MM.1S (cell line): ENCODE results near the gene SRRM3.

Experiments
- DNase-seq: peaks from one replicate; pipeline ENCODE4 v3.0.0-alpha.2; 2015
- H2AFZ ChIP-seq: fragments of 300-600 bp; sonication (generic); 2 replicates; pipeline ENCODE4 v1.6.0; 2016; ENCODE audit warnings: antibody characterized with exemption, low read length
- H3F3A ChIP-seq: fragments of 300-600 bp; sonication (generic); 2 replicates; pipeline ENCODE4 v1.6.1; 2016; ENCODE audit warnings: mild to moderate bottlenecking, antibody characterized with exemption, low read length, moderate library complexity, mixed read lengths; ENCODE audit not compliant: insufficient read depth
- H3K27ac ChIP-seq: fragments of 300-600 bp; sonication (generic); 2 replicates; pipeline ENCODE4 v1.5.1; 2016; ENCODE audit warnings: mild to moderate bottlenecking, low read length
- H3K27me3 ChIP-seq: fragments of 300-600 bp; sonication (generic); replicated peaks from 2 replicates; pipeline ENCODE4 v1.6.0; 2016; ENCODE audit warnings: low read length; ENCODE audit not compliant: insufficient read depth
- H3K36me3 ChIP-seq: fragments of 300-600 bp; sonication (generic); replicated peaks from 2 replicates; pipeline ENCODE4 v1.6.1; 2016; ENCODE audit warnings: mild to moderate bottlenecking, low read length, mixed read lengths; ENCODE audit not compliant: insufficient read depth
- H3K4me1 ChIP-seq: fragments of 300-600 bp; sonication (generic); 2 replicates; pipeline ENCODE4 v1.6.1; 2016; ENCODE audit warnings: low read length, mixed read lengths
- H3K4me2 ChIP-seq: fragments of 300-600 bp; sonication (generic); 2 replicates; pipeline ENCODE4 v1.6.0; 2016; ENCODE audit warnings: low read depth, low read length
- H3K4me3 ChIP-seq: fragments of 300-600 bp; sonication (generic); 2 replicates; pipeline ENCODE4 v1.5.1; 2016; ENCODE audit warnings: low read length, mixed read lengths
- H3K79me2 ChIP-seq: fragments of 300-600 bp; sonication (generic); 2 replicates; pipeline ENCODE4 v1.6.1; 2016; ENCODE audit warnings: mixed run types, low read length, mixed read lengths
- H3K9ac ChIP-seq: fragments of 300-600 bp; sonication (generic); 2 replicates; pipeline ENCODE4 v1.6.1; 2016; ENCODE audit warnings: low read length, mixed read lengths
- H3K9me2 ChIP-seq: fragments of 300-600 bp; sonication (generic); replicated peaks from 2 replicates; pipeline ENCODE4 v1.6.1; 2016; ENCODE audit warnings: mild to moderate bottlenecking, low read length, mixed read lengths; ENCODE audit not compliant: insufficient read depth
- H3K9me3 ChIP-seq: fragments of 300-600 bp; sonication (generic); replicated peaks from 2 replicates; pipeline ENCODE4 v1.6.1; 2016; ENCODE audit warnings: mild to moderate bottlenecking, low read length, mixed read lengths; ENCODE audit not compliant: insufficient read depth
- H4K20me1 ChIP-seq: fragments of 300-600 bp; sonication (generic); 2 replicates; pipeline ENCODE4 v1.6.1; 2016; ENCODE audit warnings: mild to moderate bottlenecking, low read length, moderate library complexity, mixed read lengths; ENCODE audit not compliant: insufficient read depth
- CTCF ChIP-seq: fragments of 300-600 bp; sonication (generic); IDR thresholded peaks from 2 replicates; pipeline ENCODE4 v1.5.1; 2016; ENCODE audit warnings: antibody characterized with exemption, low read length, mixed read lengths
- EZH2 ChIP-seq: fragments of 300-600 bp; sonication (generic); optimal IDR thresholded peaks from 2 replicates; pipeline ENCODE3; 2017; ENCODE audit warnings: low read depth, mild to moderate bottlenecking, antibody characterized with exemption, low read length, mixed read lengths
- EZH2phosphoT487 ChIP-seq: fragments of 300-600 bp; sonication (generic); IDR thresholded peaks from 2 replicates; pipeline ENCODE4 v1.6.1; 2018; ENCODE audit warnings: antibody characterized with exemption, low read length

The SRRM3 gene

GRCh38 chr7:76220185-76221057 lies 18.7 kb downstream of the SRRM3 start:
- Histone ChIP-seq H3K4me1 (no peaks in the 10 kb centered on the region), H3K27me3 (peaks cover 67% of the 10 kb centered on the region), H2AFZ (no peak overlapping the region), H3K9me2 (no peaks in the 10 kb centered on the region), H3F3A (no peaks in the 10 kb centered on the region), H3K9me3 (no peaks in the 10 kb centered on the region), H3K27ac (no peak overlapping the region), H3K79me2 (no peaks in the 10 kb centered on the region), H3K4me2 (no peak overlapping the region), H3K4me3 (no peak overlapping the region), H4K20me1 (no peaks in the 10 kb centered on the region), H3K9ac (no peak overlapping the region), H3K36me3 (no peaks in the 10 kb centered on the region)
- no peak for DNase-seq
- TF ChIP-seq EZH2 (no peak), EZH2phosphoT487 (no peak), CTCF (no peak)

- H3F3A ChIP-seq = no peaks in the 10 kb centered on the region
- H3K79me2 ChIP-seq = no peaks in the 10 kb centered on the region
- no peak for DNase-seq
- H2AFZ ChIP-seq = no peak overlapping the region
- H4K20me1 ChIP-seq = no peaks in the 10 kb centered on the region
- H3K27me3 ChIP-seq = peaks cover 54% of the 10 kb centered on the region
- H3K4me3 ChIP-seq = no peak overlapping the region
- no peak overlapping the region for H3K4me2 ChIP-seq
- H3K9ac ChIP-seq = no peak overlapping the region
- no peaks in the 10 kb centered on the region for H3K4me1 ChIP-seq
- no peaks in the 10 kb centered on the region for H3K9me3 ChIP-seq
- H3K36me3 ChIP-seq = no peaks in the 10 kb centered on the region
- TF ChIP-seq EZH2phosphoT487 (no peak), EZH2 (no peak), CTCF (no peak)
- no peaks in the 10 kb centered on the region for H3K9me2 ChIP-seq
- no peak overlapping the region for H3K27ac ChIP-seq
These were observed 20.6 kb downstream of the SRRM3 start for GRCh38 chr7:76222333-76222732.

GRCh38 chr7:76222839-76223238 lies 21.1 kb downstream of the SRRM3 start:
- no peak overlapping the region for H3K4me3 ChIP-seq
- H2AFZ ChIP-seq = no peak overlapping the region
- TF ChIP-seq EZH2 (no peak), CTCF (no peak), EZH2phosphoT487 (no peak)
- no peak for DNase-seq
- no peaks in the 10 kb centered on the region for H3K9me3 ChIP-seq
- no peak overlapping the region for H3K27ac ChIP-seq
- H3K9me2 ChIP-seq = no peaks in the 10 kb centered on the region
- H3K27me3 ChIP-seq = peaks cover 53% of the 10 kb centered on the region
- H3K4me2 ChIP-seq = no peak overlapping the region
- H3K4me1 ChIP-seq = no peaks in the 10 kb centered on the region
- no peaks in the 10 kb centered on the region for H3F3A ChIP-seq
- no peaks in the 10 kb centered on the region for H3K79me2 ChIP-seq
- H3K36me3 ChIP-seq = no peaks in the 10 kb centered on the region
- no peaks in the 10 kb centered on the region for H4K20me1 ChIP-seq
- no peak overlapping the region for H3K9ac ChIP-seq
